Activated T-helper 9 cell treated with anti-CD3 and anti-CD28 coated beads, Interleukin-2, amount 50 U/mL, for 16 hours (primary cell): Measurements from ENCODE around the gene NBPF15.
"Not testable (repeated sequence)": the region's sequence is repeated elsewhere in the genome, so short reads cannot be mapped to it uniquely, and the experiment has no call there.

Source experiments
- DNase-seq: peaks from one replicate; pipeline ENCODE4 v3.0.0-alpha.2; 2020; ENCODE audit warnings: low read depth

NBPF15 gene, protein sequence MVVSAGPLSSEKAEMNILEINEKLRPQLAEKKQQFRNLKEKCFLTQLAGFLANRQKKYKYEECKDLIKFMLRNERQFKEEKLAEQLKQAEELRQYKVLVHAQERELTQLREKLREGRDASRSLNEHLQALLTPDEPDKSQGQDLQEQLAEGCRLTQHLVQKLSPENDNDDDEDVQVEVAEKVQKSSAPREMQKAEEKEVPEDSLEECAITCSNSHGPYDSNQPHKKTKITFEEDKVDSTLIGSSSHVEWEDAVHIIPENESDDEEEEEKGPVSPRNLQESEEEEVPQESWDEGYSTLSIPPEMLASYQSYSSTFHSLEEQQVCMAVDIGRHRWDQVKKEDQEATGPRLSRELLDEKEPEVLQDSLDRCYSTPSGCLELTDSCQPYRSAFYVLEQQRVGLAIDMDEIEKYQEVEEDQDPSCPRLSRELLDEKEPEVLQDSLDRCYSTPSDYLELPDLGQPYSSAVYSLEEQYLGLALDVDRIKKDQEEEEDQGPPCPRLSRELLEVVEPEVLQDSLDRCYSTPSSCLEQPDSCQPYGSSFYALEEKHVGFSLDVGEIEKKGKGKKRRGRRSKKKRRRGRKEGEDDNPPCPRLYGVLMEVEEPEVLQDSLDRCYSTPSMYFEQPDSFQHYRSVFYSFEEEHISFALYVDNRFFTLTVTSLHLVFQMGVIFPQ

DNA sequence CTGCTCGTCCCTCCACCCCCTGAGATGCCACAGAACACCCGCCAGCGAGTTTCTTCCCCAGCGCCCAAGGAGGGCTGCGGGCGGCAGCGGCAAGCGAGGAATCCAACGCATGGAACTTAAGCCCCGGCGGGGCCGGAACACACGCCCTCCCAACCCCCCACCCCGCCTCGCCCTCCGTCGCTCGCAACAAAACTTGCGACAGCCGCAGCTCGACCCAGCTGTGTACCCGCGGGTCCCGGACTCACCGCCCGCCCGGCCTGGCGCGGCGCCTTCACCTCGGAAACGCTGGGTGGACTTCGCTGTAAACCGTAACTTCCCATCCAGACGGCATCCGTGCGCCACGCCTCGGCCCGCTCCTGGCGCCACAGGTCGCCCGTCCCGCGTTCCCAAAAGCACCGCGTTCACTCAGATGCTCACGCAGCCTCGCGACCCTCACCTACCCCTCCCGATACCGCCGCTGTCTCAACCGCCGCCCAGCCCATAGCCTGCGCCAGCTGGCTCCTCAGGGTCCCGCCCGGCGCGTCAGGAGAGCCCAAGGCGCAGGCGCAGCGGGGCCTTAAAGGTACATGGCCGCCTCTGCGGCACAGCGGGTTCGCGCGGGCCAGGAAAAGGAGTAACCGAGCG lies at the start of gene NBPF15:
NBPF15 (minus strand) TSS at position 534 of the 624 bp plus-strand sequence. CDS start 21,666 bp downstream, outside the sequence.
- peak; percentile 34 for DNase-seq

DNA sequence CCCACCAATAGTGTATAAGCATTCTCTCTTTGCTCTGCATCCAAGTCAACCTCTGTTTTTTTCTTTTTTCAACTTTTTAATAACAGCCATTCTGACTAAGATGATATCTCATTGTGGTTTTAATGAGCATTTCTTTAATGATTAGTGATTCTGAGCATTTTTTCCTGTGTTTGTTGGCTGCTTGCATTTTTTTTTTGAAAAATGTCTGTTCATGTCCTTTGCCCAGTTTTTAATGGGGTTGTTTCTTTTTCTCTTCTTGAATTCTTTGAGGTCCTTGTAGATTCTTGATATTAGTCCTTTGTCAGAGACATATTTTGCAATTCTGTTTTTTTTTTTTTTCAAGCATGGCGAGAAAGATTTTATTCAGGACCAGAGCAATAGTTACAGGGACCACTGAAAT lies 35.0 kb upstream of the NBPF15 start:
- DNase-seq: not testable (repeated sequence)

DNA sequence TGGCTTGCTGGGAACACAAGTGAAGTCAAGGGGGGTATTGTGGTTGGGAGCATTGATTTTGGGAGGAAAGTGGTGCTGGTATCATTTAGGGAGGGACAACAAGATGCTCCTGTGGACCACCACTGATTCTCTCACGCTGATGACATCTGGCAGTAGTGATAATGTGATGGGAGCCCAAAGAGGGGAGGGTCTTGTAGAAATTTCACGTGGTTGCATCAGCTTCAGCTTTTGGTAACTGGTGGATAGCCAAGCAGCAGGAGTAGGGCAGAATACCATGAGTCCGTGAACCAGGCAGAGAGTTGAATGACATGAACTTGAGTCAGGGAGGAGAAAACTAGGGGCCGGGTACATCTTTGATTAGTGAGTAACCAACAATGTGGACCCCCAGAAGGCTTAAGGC lies 32.7 kb upstream of the NBPF15 start:
- DNase-seq: not testable (repeated sequence)

DNA sequence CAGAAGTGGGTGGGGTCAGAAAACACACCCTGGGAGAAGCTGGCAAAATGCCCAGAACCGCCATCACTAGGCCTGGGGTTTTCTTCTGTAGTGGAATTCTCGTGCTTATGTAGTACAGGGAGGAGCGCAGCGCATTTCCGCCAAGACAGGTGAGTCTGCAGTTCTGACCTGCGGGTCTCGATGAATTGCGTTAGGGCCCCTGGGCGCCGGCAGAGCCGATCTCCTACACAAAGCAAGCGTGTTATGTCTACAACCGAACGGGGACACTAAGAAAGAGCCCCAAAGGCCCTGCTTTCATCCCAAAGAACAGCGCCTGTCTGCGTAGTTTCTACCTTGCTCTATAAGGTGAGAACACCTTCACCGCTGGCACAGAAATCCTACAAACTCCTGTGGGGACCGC lies 28.9 kb upstream of the NBPF15 start:
- not testable (repeated sequence) for DNase-seq

DNA sequence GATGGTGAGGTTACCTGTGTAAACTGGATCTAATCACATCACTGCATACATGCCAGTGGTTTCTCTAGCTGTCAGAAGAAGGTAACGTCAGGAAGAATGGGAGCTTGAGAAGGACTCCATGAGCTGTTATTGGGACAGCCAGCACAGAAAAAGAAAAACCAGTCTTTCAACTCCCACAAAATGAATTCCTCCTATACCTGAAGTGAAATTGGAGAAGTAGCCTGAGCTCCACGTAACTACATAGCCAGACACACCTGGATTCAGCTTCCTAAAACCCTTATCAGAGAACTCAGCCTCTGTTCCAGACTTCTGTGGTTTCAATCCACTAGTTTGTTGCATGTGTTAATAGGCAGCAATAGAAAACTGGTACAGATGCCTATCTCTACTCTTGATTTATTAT lies 25.5 kb upstream of the NBPF15 start:
- DNase-seq: not testable (repeated sequence)

DNA sequence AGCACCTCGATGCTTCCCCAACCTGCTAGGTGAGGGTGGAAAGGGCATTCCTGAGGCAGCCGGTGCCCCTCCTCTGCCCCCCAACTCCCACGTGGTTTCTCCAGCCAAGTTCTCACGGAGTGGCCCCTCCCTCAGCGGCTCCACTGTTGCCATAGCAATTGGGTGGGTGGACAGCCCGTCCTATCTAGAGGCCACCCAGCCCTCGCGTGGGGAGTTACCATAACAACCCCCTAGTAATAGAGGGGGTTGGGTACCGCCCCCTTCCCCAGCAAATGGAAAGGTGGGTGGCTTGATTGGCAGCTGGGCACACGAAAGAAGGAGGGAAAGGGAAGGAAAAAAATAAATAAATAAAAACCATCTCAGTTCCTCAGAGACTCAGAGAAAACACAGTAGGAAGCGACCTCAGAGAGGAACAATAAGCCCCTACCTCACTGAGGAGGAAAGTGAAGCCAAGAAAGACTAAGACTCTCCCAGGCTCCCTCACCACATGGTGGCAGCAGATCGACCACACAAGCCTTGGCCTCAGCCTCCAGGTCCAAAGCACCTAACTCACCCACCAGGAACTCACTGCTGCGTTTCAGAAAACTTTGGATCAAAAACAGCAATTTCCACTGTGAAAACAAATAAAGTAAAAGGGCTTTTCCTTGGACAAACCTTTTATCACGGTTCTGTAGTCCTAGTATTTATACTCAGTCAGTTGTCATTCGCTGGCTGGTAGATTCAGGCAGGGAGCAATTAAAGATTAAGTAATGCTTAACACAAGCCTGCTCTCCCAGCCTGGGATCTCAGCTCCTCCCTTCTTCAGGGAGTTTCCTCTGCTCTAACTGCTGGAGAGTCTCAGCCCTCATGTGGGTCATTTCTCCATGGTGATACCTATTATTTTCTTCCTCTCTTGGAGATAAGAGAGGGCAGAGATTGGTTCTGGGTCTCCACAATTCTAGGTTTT lies 23.9 kb upstream of the NBPF15 start:
- DNase-seq: not testable (repeated sequence)

DNA sequence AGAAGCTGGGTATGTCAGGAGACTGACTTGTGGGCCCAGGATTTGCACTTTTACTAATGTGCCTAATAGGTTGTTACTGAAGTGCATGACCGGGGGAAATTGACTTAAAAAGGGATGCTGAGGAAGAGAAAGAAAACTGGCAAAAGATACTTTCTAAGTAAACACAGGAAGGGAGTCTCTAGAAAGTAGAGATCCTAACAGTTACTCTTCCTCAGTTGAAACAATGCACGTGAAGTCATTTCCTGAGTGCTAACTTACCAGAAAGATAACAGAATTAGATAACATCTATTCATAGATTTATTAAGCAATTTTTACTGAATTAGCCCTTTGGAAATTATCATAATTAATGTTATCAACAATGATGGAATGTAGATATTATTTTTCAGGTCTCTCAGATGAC lies 12.4 kb upstream of the NBPF15 start:
- not testable (repeated sequence) for DNase-seq

DNA sequence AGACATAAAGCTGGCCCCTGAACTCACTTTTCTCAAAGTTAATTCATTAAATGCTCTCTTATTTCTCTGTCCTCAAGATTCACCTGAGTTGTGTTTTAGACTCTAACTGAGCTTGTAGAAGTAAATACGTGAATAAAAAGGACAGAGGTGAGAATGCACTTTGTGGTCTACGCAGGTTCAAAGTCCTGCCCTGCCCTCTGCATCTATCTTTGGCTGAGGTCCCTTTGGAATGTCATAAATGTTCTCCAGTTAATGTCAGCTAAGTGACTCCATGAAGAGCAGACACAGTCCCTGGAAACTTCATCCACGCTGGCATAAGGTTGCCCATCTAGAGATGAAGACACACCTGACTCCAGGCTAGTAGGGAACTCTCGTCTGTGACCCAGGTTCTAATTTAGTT lies 10.0 kb upstream of the NBPF15 start:
- not testable (repeated sequence) for DNase-seq

DNA sequence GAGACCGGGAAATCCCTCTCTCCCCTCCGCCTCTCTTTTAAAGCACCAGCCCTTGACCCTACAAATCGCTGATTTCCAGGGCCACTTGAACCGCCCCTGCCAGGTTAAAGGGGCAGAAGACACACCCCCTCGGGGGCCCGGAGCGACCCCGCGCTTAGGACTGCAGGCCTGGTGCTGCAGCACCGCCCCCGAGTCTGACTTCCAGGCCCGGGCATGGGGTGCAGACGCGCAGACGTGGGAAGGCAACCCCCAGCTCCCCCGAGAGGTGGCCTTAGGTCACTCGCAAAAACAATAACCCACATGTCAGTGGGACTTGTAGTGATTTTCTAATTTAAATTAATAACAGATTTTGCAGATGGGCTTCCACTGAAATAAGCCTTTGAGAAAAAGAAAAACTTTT lies 309 bp upstream of the NBPF15 start:
- not testable (repeated sequence) for DNase-seq

DNA sequence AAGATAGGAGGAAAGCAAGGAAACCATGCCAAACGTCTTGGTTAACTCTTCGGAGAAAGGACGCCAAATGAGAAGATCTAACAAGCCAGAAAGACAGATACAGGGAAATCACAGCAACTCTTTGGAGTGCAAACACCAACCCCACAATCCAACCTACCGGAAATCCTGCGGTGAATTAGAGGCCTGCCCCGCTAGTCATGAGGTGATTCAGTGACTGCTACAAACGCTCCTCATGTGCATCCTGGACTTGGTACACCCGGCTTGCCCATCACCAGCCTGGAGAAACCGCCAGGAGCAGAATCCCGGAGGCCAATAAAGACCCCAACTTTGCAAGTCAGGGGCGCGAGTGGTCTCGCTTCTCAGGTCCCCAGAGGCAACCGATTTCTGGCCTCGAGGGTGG lies 783 bp downstream of the NBPF15 start:
- not testable (repeated sequence) for DNase-seq

DNA sequence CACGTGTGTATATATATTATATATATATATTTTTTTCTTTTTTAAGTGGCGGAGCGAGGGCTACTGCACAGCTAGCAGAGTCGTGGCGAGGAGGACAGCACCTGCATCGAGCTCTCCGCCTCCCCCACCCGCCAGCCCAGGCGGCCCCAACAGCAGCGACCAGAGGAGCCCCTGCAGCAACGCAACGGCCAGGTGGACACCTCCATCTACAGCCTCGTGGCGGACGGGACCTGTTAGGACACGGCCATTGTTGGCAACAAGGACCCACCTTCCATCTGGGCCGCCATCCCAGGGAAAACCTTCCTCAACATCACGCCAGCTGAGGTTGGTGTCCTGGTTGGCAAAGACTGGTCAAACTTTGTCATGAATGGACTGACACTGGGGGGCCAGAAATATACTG lies 19.1 kb downstream of the NBPF15 start:
- DNase-seq: not testable (repeated sequence)

DNA sequence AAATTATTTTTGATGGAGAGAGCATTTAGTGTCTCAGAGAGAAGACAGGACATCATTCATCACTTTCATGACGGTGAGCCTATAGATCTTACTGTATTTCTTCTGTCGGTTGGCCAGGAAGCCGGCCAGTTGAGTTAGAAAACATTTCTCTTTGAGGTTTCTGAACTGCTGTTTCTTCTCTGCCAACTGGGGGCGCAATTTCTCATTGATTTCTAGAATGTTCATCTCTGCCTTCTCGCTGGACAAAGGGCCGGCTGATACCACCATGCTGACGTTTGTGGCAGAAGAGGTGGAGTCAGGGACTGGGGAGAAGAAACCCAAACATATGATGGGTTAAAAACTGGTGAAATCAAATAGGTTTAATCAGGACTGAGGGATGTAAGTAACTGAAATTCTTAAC lies 21.7 kb downstream of the NBPF15 start:
- DNase-seq: not testable (repeated sequence)

DNA sequence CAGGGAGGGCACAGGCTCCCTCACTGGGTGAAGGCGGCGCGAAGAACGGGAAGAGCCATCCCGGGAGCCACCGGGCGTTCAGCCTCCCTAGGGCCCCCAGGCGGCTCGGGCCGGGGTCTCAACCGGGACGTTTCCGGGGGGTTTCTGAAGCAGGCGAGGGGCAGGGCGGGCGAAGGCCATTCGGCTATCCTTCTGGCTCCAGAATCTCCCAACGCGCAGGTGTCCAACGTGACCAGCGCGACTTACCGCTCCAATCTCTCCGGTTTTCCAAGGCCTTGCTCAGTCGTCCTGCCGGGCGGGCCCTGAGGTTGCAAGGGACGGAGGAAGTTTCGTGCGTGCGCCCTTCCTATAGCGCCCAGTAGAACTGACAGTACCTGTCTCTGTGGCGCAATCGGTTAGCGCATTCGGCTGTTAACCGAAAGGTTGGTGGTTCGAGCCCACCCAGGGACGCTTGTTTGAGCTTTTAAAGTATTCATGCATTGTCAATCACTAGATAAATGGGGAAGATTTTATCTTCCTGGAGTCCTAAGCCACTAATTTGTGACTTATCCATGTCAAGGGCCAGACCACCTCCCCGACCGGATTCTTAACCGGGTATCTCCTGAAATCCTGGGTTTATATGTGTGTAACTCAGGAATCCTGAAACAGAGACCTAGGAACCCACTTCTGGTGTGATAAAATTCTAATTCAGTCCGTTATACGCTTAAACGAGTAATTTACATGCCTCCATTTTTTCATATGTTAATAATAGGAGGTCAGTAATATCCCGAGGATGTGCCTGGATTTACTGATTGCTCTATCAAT lies 42.4 kb downstream of the NBPF15 start:
- DNase-seq: peak; percentile 35

DNA sequence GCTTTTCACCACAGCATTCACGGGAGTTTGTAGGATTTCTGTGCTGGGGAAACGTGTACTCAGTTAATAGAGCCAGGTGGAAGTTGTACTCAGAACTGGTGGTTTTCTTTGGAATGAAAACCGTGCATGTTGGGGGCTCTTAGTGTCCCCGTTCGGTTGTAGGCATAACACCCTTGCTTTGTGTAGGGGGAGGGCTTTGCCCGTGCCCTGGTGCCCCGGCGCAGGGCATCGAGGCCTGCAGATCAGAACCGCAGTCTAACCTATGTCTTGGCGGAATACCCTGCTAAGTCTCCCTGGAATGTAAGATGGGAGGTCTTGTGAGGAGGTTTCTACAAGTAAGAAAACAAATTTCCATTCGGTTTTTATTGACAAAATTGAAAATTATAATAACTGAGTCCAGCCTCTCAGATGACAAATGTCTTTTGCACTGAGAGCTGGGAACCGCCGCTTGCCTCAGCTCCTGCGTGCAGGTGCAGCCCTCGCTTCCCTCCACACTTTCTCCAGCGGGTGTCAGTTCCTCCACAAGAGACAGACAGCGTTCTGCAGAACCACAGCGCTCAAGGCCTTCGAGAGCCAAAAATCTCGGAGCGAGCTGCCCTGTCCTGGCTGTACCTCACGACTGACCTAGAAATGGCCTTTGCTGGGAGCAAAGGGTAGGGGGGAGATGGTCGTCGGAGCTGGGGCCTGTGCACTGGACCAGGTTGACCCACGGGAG lies 47.9 kb downstream of the NBPF15 start:
- DNase-seq: not testable (repeated sequence)

DNA sequence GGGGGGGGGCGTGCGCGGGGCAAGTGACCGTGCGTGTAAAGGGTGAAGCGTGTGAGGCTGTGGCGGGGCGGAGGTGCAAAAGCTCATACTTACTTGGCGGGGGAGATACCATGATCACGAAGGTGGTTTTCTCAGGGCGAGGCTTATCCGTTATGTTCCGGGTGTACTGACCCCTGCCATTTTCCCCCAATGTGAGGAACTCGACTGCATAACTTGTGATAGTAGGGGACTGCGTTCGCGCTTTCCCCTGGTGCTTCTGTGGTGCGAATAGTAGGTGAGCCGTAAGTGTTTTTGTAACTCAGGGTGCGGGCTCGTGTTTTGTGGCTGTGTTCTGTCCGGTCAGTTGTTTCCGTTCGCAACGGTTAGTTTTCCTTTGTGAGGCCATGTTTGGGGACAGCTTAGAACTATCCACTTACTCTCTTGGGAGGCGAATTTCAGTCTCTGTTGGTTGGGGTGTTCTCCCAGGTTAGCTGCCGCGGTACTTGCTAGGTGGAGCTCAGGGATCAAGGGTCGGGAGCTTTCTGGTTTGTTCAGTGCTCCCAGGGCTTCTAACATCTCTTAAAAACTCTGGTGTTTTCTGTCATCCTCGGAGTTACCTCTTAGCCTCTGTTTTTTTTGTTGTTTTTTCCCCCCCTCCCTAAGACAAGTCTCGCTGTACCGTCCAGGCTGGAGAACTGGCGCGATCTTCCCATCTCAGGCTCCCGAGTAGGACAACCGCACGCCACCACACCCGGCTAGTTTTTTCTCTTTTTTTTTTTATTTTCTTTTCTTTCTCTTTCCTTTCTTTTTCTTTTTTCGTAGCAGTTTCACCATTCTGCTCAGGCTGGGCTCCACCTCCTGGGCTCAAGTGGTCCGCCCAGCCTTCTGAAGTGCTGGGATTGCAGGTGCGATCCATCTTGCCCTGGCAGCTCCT lies 48.7 kb downstream of the NBPF15 start:
- peak; percentile 76 for DNase-seq

DNA sequence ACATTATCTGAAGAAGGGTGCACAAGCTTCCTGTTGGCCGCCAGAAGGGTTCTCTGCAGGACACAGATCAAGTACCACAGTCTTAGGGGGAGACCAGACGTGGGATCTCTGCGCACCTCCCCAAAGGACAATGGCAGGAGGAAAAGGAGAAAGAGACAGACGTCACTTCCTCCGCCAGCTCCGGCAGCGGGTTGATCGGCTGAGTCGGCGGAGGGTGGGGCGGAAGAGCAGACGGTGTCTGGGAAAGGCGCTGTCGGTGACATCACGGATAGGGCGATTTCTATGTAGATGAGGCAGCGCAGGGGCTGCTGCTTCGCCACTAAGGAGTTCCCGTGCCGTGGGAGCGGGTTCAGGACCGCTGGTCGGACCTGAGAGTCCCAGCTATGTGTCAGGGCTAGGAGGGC lies 49.4 kb downstream of the NBPF15 start:
- DNase-seq: peak; percentile 64

DNA sequence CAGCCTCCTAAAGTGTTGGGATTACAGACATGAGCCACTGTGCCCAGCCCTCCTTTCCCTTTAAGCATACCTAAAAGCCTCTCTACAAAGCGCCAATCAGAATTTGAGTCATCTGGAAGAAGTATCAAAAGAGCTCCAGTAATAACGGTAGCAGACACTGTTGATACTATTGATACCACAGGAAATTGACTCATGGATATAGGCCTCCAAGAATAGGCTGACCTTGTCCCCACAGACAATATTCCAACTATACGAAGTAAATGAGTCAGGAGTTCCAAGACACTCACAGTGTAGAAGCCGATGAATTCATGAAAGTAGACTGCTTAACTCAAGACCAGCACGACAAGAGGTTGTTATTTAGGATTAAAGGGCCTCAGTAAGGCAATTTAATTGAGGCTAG lies 58.7 kb downstream of the NBPF15 start:
- DNase-seq: not testable (repeated sequence)

DNA sequence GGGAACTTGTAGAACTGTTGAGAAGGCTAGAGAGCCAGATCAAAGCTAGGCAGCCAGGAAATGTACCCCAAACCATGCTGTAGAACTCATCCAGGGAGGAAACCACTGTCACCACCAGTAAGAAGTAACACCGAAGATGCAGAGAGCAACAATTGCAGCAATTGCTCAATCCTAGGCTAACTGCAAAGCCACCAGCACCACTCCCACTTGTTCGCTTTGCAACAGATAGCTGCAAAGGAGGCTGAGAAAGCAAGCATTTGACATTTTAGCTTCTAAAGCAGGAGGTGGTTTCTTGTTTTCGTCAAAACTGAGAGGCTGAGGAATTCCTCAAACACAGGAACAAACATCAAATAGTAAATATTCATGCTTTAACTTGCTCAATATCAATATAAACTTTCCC lies 89.8 kb downstream of the NBPF15 start:
- not testable (repeated sequence) for DNase-seq
